Common myeloid progenitor, CD34-positive (primary cell): ENCODE data around the gene CHCT1.

Source experiments
- CTCF ChIA-PET: fragments of 350-600 bp; sonication (Branson Sonifier 250); formaldehyde crosslinking; loops from one replicate; lab custom pipeline; 2021; ENCODE audit warnings: antibody characterized with exemption; lab: Charles Lee
- POLR2A ChIA-PET: fragments of 350-600 bp; sonication (Branson Sonifier 250); formaldehyde crosslinking; loops from one replicate; lab custom pipeline; 2021; ENCODE audit warnings: antibody characterized with exemption; lab: Charles Lee
- DNase-seq, 3 donors: peaks; one replicate each; pipeline versions ENCODE4 v3.0.0 to v3.0.0-alpha.2; 2013
- H3K27ac ChIP-seq, 2 experiments: 1 replicate in 1 of 2; 2 replicates in 1 of 2; pipeline ENCODE4 v1.7.0; 2013; ENCODE audit warnings: inconsistent platforms in 2 of 2, low read length in 2 of 2, mild to moderate bottlenecking in 2 of 2, low read depth in 1 of 2, moderate library complexity in 1 of 2; ENCODE audit not compliant: severe bottlenecking in 2 of 2, insufficient read depth in 1 of 2, poor library complexity in 1 of 2
- H3K27me3 ChIP-seq, 5 experiments: replicated peaks in 2 of 5; 1 replicate in 3 of 5; 2 replicates in 2 of 5; pipeline versions ENCODE4 v1.6.1 to v1.7.0; 2013; ENCODE audit warnings: low read length in 4 of 5, mild to moderate bottlenecking in 2 of 5, moderate library complexity in 2 of 5, inconsistent platforms in 1 of 5; ENCODE audit not compliant: insufficient read depth in 5 of 5, control insufficient read depth in 4 of 5
- H3K36me3 ChIP-seq, 4 experiments: 1 replicate in 2 of 4; 2 replicates in 2 of 4; pipeline versions ENCODE4 v1.6.1 to v1.7.0; 2013; ENCODE audit warnings: low read length in 3 of 4, control low read depth in 1 of 4, mild to moderate bottlenecking in 1 of 4; ENCODE audit not compliant: control insufficient read depth in 4 of 4, insufficient read depth in 4 of 4
- H3K4me1 ChIP-seq, 4 experiments: 1 replicate in 3 of 4; 2 replicates in 1 of 4; pipeline versions ENCODE4 v1.6.1 to v1.7.1; 2013; ENCODE audit warnings: low read length in 3 of 4, mild to moderate bottlenecking in 3 of 4, control low read depth in 1 of 4, inconsistent platforms in 1 of 4, moderate library complexity in 1 of 4; ENCODE audit not compliant: control insufficient read depth in 4 of 4, insufficient read depth in 4 of 4; ENCODE audit errors: control extremely low read depth in 1 of 4
- H3K4me3 ChIP-seq, 7 experiments: 1 replicate in 4 of 7; 2 replicates in 3 of 7; pipeline versions ENCODE4 v1.5.1 to v1.7.0; 2013; ENCODE audit warnings: mild to moderate bottlenecking in 7 of 7, low read length in 6 of 7, moderate library complexity in 6 of 7, inconsistent platforms in 2 of 7, low read depth in 2 of 7, control low read depth in 1 of 7; ENCODE audit not compliant: insufficient read depth in 4 of 7, control insufficient read depth in 1 of 7; ENCODE audit errors: extremely low read depth in 1 of 7
- H3K9me3 ChIP-seq, 5 experiments: 1 replicate in 4 of 5; 2 replicates in 1 of 5; pipeline versions ENCODE4 v1.6.1 to v1.7.1; 2013; ENCODE audit warnings: low read length in 4 of 5, mild to moderate bottlenecking in 2 of 5, inconsistent platforms in 1 of 5, low read depth in 1 of 5, moderate library complexity in 1 of 5; ENCODE audit not compliant: control insufficient read depth in 4 of 5, insufficient read depth in 2 of 5; ENCODE audit errors: control extremely low read depth in 1 of 5
- WGBS: methylation state at CpG from one replicate; pipeline ENCODE4 v1.1.5; 2013; ENCODE audit not compliant: insufficient coverage; 5-methylcytosine and 5-hydroxymethylcytosine counted together

Gene CHCT1

GRCh38 chr17:60451965-60452364 is 29.7 kb downstream of the CHCT1 start:
- no peaks in the 10 kb centered on the region for H3K4me1 ChIP-seq
- no peaks in the 10 kb centered on the region for H3K9me3 ChIP-seq
- POLR2A ChIA-PET, result no interaction called here
- no peaks in the 10 kb centered on the region for H3K27me3 ChIP-seq
- CTCF ChIA-PET, result no interaction called here
- H3K36me3 ChIP-seq, result peaks cover 4 to 67% (median 37%) of the 10 kb centered on the region in 4 experiments
- no peak overlapping the region for H3K4me3 ChIP-seq
- DNase-seq, result no peak
- no peak overlapping the region for H3K27ac ChIP-seq

GRCh38 chr17:60455378-60455777 is 33.1 kb downstream of the CHCT1 start:
- no peak for DNase-seq
- WGBS, result 94% methylated on average over 2 of the region's 4 CpGs
- no peaks in the 10 kb centered on the region for H3K27me3 ChIP-seq
- peaks cover 16 to 75% (median 46%) of the 10 kb centered on the region in 4 experiments for H3K36me3 ChIP-seq
- ChIA-PET POLR2A (no interaction called here), CTCF (no interaction called here)
- no peak overlapping the region for H3K27ac ChIP-seq
- peaks cover 0 to 2% (median 0%) of the 10 kb centered on the region in 5 experiments for H3K9me3 ChIP-seq
- H3K4me1 ChIP-seq, result no peaks in the 10 kb centered on the region
- H3K4me3 ChIP-seq, result no peak overlapping the region

DNA sequence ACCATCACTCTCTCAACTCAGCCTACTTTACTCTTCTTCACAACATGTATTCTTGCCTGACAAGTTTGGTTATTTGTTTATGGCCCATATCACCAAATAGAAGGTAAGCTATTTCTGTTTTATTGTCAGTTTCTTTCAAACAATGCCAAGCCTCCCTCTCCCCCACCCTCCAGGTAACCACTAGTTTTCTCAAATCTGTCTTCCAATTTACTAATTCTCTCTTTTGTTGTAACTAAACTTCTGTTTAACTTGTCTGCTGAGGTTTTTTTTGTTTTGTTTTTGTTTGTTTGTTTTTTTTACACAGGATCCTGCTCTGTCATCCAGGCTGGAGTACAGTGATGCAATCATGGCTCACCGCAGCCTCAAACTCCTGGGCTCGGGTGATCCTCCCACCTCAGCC is 34.9 kb downstream of the CHCT1 start:
- 100% methylated on average over 1 of the region's 2 CpGs for WGBS
- ChIA-PET POLR2A (no interaction called here), CTCF (no interaction called here)
- no peaks in the 10 kb centered on the region for H3K27me3 ChIP-seq
- peaks cover 0 to 2% (median 0%) of the 10 kb centered on the region in 5 experiments for H3K9me3 ChIP-seq
- no peak for DNase-seq
- no peaks in the 10 kb centered on the region for H3K4me1 ChIP-seq
- peaks cover 16 to 82% (median 44%) of the 10 kb centered on the region in 4 experiments for H3K36me3 ChIP-seq
- H3K4me3 ChIP-seq, result no peak overlapping the region
- no peak overlapping the region for H3K27ac ChIP-seq

- WGBS, result no CpG with 5 or more reads among the region's 1 CpG
- peaks cover 17 to 84% (median 47%) of the 10 kb centered on the region in 4 experiments for H3K36me3 ChIP-seq
- CTCF ChIA-PET, result no interaction called here
Measured at GRCh38 chr17:60461584-60461983, 39.3 kb downstream of the CHCT1 start.

DNA sequence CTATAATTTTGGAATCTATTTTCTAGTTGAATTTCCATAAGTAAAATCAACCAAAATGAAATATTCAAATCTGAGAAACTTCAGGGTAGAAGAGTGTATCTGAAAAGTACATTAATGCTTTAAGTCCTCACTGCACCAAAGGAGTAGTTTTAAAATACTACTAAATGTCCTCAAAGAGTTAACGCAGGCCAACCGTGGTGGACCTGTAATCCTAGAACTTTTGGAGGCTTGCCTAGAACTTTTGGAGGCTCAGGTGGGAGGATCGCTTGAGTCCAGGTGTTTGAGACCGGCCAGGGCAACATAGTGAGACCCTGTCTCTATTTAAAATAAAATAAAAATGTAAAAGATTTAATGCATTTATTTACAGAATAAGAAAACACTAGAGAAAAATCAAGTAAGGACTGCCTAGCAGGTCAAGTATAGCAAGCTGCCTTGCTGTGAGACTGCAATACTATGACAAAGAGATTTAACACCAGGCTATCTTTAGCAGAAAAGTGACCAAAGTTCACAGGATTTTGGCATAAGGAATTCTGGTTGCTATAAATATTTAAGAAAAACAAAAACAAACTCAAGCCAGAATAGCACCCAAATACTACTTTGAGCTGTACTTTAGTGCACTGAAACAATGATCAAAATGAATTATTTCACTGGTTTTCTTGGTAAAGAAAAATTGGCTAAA is 41.0 kb downstream of the CHCT1 start:
- Histone ChIP-seq H3K36me3 (peaks cover 12 to 70% (median 40%) of the 10 kb centered on the region in 4 experiments), H3K27ac (no peak overlapping the region), H3K27me3 (no peaks in the 10 kb centered on the region), H3K9me3 (no peaks in the 10 kb centered on the region), H3K4me3 (no peak overlapping the region), H3K4me1 (no peaks in the 10 kb centered on the region)
- no peak for DNase-seq
- CTCF ChIA-PET, result no interaction called here
- POLR2A ChIA-PET, result no interaction called here
- 79% methylated on average over 2 of the region's 4 CpGs for WGBS

More at GRCh38 chr17:60461584-60461983, 39.3 kb downstream of the CHCT1 start:
- no peak for DNase-seq
- Histone ChIP-seq H3K27ac (no peak overlapping the region), H3K9me3 (peaks cover 0 to 2% (median 0%) of the 10 kb centered on the region in 5 experiments), H3K4me1 (no peaks in the 10 kb centered on the region), H3K4me3 (no peak overlapping the region), H3K27me3 (no peaks in the 10 kb centered on the region)
- POLR2A ChIA-PET, result no interaction called here

- Histone ChIP-seq H3K4me3 (no peak overlapping the region), H3K36me3 (peaks cover 9 to 63% (median 39%) of the 10 kb centered on the region in 4 experiments), H3K9me3 (no peaks in the 10 kb centered on the region), H3K4me1 (peaks cover under 1 to 6% (median 1%) of the 10 kb centered on the region in 4 experiments), H3K27me3 (no peaks in the 10 kb centered on the region), H3K27ac (no peak overlapping the region)
- 100% methylated on average over 1 of the region's 1 CpG for WGBS
- DNase-seq, result no peak
- CTCF ChIA-PET, result no interaction called here
- POLR2A ChIA-PET, result no interaction called here
Measured at GRCh38 chr17:60464343-60464742, 42.1 kb downstream of the CHCT1 start.

- no peaks in the 10 kb centered on the region for H3K27me3 ChIP-seq
- H3K36me3 ChIP-seq, result peaks cover 8 to 45% (median 35%) of the 10 kb centered on the region in 4 experiments
- DNase-seq, result no peak
- no peak overlapping the region for H3K4me3 ChIP-seq
- H3K4me1 ChIP-seq, result peaks cover 5 to 16% (median 10%) of the 10 kb centered on the region in 4 experiments
- ChIA-PET POLR2A (no interaction called here), CTCF (interaction anchor here (0.7 kb wide), 1 partner anchor 103 kb away, joined by 3 read pairs; no protein-coding TSS in a partner anchor)
- H3K9me3 ChIP-seq, result peaks cover 0 to 5% (median 0%) of the 10 kb centered on the region in 5 experiments
- no peak overlapping the region for H3K27ac ChIP-seq
Measured at GRCh38 chr17:60468371-60468770, 46.1 kb downstream of the CHCT1 start.
